Subcutaneous adipose tissue (tissue), 4 donors: ENCODE measurements around the gene PPARA. TPM values are rescaled to one million over a fixed set of nuclear protein-coding genes. Genes with fewer than 3 reads are reported as not detected.

ENCODE experiments used
- total RNA-seq, 4 donors: library from RNA; depleted of rRNA; stranded (reverse); fragments of >200 nt; gene quantifications; one replicate each; pipeline ENCODE4 v1.1.0, GENCODE V29; 2016
- TF ChIP-seq, protein P1 (sequence below): fragments of 450-650 bp; IDR thresholded peaks from one replicate; pipeline ENCODE4 v1.5.1; 2016; ENCODE audit warnings: low read depth, mild to moderate bottlenecking, control low read depth, antibody characterized with exemption, moderate library complexity

Gene PPARA
- total RNA-seq, 4 donors from 2014 or later = 23.5 to 51.0 (median 36.0) TPM

GRCh38 chr22:46260038-46260437 is 109.7 kb downstream of the PPARA start:
- TF ChIP-seq, protein P1, sequence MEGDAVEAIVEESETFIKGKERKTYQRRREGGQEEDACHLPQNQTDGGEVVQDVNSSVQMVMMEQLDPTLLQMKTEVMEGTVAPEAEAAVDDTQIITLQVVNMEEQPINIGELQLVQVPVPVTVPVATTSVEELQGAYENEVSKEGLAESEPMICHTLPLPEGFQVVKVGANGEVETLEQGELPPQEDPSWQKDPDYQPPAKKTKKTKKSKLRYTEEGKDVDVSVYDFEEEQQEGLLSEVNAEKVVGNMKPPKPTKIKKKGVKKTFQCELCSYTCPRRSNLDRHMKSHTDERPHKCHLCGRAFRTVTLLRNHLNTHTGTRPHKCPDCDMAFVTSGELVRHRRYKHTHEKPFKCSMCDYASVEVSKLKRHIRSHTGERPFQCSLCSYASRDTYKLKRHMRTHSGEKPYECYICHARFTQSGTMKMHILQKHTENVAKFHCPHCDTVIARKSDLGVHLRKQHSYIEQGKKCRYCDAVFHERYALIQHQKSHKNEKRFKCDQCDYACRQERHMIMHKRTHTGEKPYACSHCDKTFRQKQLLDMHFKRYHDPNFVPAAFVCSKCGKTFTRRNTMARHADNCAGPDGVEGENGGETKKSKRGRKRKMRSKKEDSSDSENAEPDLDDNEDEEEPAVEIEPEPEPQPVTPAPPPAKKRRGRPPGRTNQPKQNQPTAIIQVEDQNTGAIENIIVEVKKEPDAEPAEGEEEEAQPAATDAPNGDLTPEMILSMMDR = no peak

DNA sequence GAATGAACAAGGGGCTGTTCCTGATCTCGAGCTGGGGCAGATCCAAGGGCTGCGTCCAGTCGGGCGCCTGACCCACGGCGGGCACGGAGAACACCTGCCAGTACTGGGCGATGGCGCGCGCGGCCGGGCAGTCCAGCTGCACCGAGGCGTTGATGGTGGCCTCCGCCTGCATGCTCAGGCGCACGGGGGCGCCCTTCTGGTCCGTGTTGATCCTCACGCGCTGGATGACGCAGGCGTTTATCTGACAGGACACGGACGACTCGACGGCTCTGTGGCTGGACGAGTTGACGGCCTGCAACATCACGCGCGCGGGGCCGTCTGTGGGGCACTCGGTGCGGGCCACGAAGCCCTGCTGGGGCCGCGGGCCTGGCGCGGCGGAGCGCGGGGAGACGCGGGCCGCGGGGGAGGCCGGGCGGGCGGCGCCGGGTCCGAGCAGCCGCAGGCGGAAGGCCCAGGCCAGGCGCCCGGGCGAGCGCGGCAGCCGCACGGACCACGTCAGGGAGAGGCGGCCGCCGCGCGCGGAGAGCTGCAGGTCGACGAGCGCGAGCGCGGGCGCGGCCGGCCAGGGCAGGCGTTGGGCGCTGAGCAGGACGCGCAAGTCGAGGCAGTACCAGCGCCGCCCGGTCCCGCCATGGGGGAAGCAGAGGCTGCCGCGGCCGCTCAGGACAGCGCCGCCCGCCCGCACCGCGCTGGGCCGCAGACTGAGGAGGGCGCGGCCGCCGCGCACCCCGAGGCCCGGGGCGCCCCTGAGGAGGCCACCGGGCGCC is 112.3 kb downstream of the PPARA start:
- TF ChIP-seq, protein P1 = no peak

GRCh38 chr22:46263216-46263590 is 112.9 kb downstream of the PPARA start, which contains the start of gene PKDREJ:
Gene PKDREJ (minus strand): TSS chr22:46263343. CDS start chr22:46263322, 21 bp downstream.
- TF ChIP-seq, protein P1 = no peak

DNA sequence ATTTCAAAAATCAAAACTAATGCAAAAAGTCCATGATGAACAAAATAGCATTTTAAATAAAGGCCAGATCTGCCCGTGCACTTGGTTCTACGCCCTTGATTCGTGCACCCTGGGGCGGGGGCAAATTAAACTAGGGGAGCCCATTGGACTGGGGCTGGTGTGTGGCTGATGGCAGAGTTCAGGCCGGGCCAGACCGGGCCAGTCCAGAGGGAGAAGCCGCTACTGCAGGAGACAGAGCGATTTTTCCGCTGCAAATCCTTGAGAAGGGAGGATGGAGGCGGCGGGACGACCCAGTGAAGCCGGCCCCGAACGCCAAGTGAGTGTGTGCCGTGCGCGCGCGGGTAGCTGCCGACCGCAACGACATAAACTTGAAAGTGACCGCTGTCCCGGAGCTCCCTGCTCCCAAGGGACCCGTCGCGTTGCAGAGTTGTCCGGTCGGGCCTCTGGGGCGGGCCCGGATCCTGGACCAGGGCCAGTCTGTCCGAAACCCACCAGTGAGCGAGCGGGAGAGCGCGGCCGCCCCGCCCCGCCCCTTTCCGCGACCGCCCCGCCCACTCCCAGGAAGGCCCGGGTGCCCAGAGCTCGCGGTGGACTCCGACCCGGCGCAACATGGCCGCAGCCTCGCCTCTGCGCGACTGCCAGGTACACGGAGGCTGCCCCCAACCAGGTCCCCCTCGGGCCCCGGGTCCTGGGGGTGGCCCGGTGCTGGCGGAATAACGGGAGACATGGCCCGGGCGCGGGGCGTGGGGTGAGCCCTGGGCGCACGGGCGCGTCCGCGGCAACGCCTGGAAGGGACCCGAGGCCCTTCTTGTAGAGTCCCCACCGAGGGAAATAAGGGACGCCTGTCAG is 117.3 kb downstream of the PPARA start, which contains the start of gene TTC38:
TTC38 (plus strand) TSS at position 578 of the 849 bp plus-strand sequence; CDS start at position 610, 32 bp downstream.
- TF ChIP-seq, protein P1 = no peak

GRCh38 chr22:46269564-46269963 is 119.2 kb downstream of the PPARA start:
- TF ChIP-seq, protein P1 = no peak

GRCh38 chr22:46272196-46272595 is 121.9 kb downstream of the PPARA start:
- TF ChIP-seq, protein P1 = no peak
